PC-3 (cell line): ENCODE measurements around the gene CAPN8. TPM values are rescaled to one million over a fixed set of nuclear protein-coding genes. Genes with fewer than 3 reads are reported as not detected.

ENCODE experiments used
- ATAC-seq: fragments of 200-7000 bp; cut with Tn5 transposase; 2 replicates; pipeline ENCODE4 v1.9.1; 2020; ENCODE audit warnings: mild to moderate bottlenecking, moderate library complexity
- BruUV-seq: library from RNA; stranded (reverse); fragments of 400-500 nt; replicated peaks from 2 replicates; lab custom pipeline; 2021; lab: Mats Ljungman, UMichigan
- CTCF ChIA-PET: fragments of 300-600 bp; sonication (Branson Sonifier 250); formaldehyde crosslinking; loops from one replicate; lab custom pipeline; 2022; ENCODE audit warnings: antibody characterized with exemption; lab: Charles Lee
- POLR2A ChIA-PET: fragments of 300-600 bp; sonication (Branson Sonifier 250); formaldehyde crosslinking; loops from one replicate; lab custom pipeline; 2022; ENCODE audit warnings: antibody characterized with exemption; ENCODE audit not compliant: unreplicated experiment; lab: Charles Lee
- DNase-seq: peaks from one replicate; pipeline ENCODE4 v3.0.0-alpha.2; 2015
- H2AFZ ChIP-seq: fragments of 300-600 bp; sonication (generic); 2 replicates; pipeline ENCODE4 v1.6.0; 2016; ENCODE audit warnings: antibody characterized with exemption, low read length
- H3F3A ChIP-seq: fragments of 300-600 bp; sonication (generic); one replicate; pipeline ENCODE4 v1.6.0; 2017; ENCODE audit warnings: antibody characterized with exemption, low read length, control low read depth, mild to moderate bottlenecking; ENCODE audit not compliant: unreplicated experiment
- H3K27ac ChIP-seq: fragments of 300-600 bp; sonication (generic); 2 replicates; pipeline ENCODE4 v1.5.1; 2016; ENCODE audit warnings: mild to moderate bottlenecking, low read length
- H3K27me3 ChIP-seq: fragments of 300-600 bp; sonication (generic); 2 replicates; pipeline ENCODE4 v1.6.1; 2016; ENCODE audit warnings: low read length, mixed read lengths
- H3K36me3 ChIP-seq: fragments of 300-600 bp; sonication (generic); 2 replicates; pipeline ENCODE4 v1.6.1; 2016; ENCODE audit warnings: low read depth, mixed run types, low read length, mixed read lengths
- H3K4me1 ChIP-seq: fragments of 300-600 bp; sonication (generic); 2 replicates; pipeline ENCODE4 v1.5.1; 2016; ENCODE audit warnings: low read length; ENCODE audit not compliant: insufficient read depth
- H3K4me2 ChIP-seq: fragments of 300-600 bp; sonication (generic); 2 replicates; pipeline ENCODE4 v1.6.0; 2016; ENCODE audit warnings: low read length
- H3K4me3 ChIP-seq: fragments of 300-600 bp; sonication (generic); 2 replicates; pipeline ENCODE4 v1.5.1; 2016; ENCODE audit warnings: mild to moderate bottlenecking, low read length, mixed read lengths
- H3K79me2 ChIP-seq: fragments of 300-600 bp; sonication (generic); 2 replicates; pipeline ENCODE4 v1.6.1; 2017; ENCODE audit warnings: low read length, mixed read lengths
- H3K9ac ChIP-seq: fragments of 300-600 bp; sonication (generic); 2 replicates; pipeline ENCODE4 v1.6.0; 2016; ENCODE audit warnings: mild to moderate bottlenecking, low read length
- H3K9me2 ChIP-seq: fragments of 300-600 bp; sonication (generic); replicated peaks from 2 replicates; pipeline ENCODE4 v1.6.1; 2016; ENCODE audit warnings: mixed run types, low read length, mixed read lengths
- H3K9me3 ChIP-seq: fragments of 300-600 bp; sonication (generic); 2 replicates; pipeline ENCODE4 v1.6.1; 2016; ENCODE audit warnings: low read length, mixed read lengths
- H4K20me1 ChIP-seq: fragments of 300-600 bp; sonication (generic); 2 replicates; pipeline ENCODE4 v1.6.1; 2016; ENCODE audit warnings: low read length, mixed read lengths
- CTCF ChIP-seq: fragments of 300-600 bp; sonication (generic); conservative IDR thresholded peaks from 2 replicates; pipeline ENCODE4 v1.5.1; 2017; ENCODE audit warnings: antibody characterized with exemption, low read depth, mild to moderate bottlenecking, low read length
- EZH2 ChIP-seq: fragments of 300-600 bp; sonication (generic); IDR thresholded peaks from one replicate; pipeline ENCODE4 v1.6.1; 2017; ENCODE audit warnings: antibody characterized with exemption, mild to moderate bottlenecking, low read length; ENCODE audit not compliant: unreplicated experiment
- EZH2phosphoT487 ChIP-seq: fragments of 300-600 bp; sonication (generic); IDR thresholded peaks from 2 replicates; pipeline ENCODE4 v1.6.1; 2018; ENCODE audit warnings: mild to moderate bottlenecking, antibody characterized with exemption, low read length, borderline replicate concordance
- intact Hi-C: fragments of 100-400 bp; cut with micrococcal nuclease; formaldehyde crosslinking; loops from 2 replicates; pipeline ENCODE4 v1.9.0; 2023
- total RNA-seq: library from RNA; depleted of rRNA; stranded (reverse); fragments of >200 nt; gene quantifications from 2 replicates; pipeline ENCODE4 v1.2.3, GENCODE V29; 2014

The CAPN8 gene
- total RNA-seq, 1 experiment from 2014 or later: 5.9 TPM

GRCh38 chr1:223628233-223629125, 37.0 kb downstream of the CAPN8 start:
- DNase-seq (peak; percentile 37), ATAC-seq (peak; percentile 19; the same call in 1 of the 2 replicates)
- H3K9me2 ChIP-seq: no peaks in the 10 kb centered on the region
- ChIA-PET CTCF (no interaction called here), POLR2A (no interaction called here)
- peaks cover 13% of the 10 kb centered on the region for H3K4me1 ChIP-seq
- H3K27ac ChIP-seq: no peak overlapping the region
- no peaks in the 10 kb centered on the region for H4K20me1 ChIP-seq
- no peaks in the 10 kb centered on the region for H3K79me2 ChIP-seq
- no peaks in the 10 kb centered on the region for H3K9me3 ChIP-seq
- no peak overlapping the region for H2AFZ ChIP-seq
- intact Hi-C loops: no loop called here
- H3F3A ChIP-seq: no peaks in the 10 kb centered on the region
- H3K4me3 ChIP-seq: no peak overlapping the region
- TF ChIP-seq EZH2phosphoT487 (no peak), EZH2 (no peak), CTCF (peak; percentile 84)
- H3K36me3 ChIP-seq: no peaks in the 10 kb centered on the region
- H3K27me3 ChIP-seq: no peaks in the 10 kb centered on the region
- no TSS peak for BruUV-seq
- H3K4me2 ChIP-seq: no peak overlapping the region
- no peak overlapping the region for H3K9ac ChIP-seq

DNA sequence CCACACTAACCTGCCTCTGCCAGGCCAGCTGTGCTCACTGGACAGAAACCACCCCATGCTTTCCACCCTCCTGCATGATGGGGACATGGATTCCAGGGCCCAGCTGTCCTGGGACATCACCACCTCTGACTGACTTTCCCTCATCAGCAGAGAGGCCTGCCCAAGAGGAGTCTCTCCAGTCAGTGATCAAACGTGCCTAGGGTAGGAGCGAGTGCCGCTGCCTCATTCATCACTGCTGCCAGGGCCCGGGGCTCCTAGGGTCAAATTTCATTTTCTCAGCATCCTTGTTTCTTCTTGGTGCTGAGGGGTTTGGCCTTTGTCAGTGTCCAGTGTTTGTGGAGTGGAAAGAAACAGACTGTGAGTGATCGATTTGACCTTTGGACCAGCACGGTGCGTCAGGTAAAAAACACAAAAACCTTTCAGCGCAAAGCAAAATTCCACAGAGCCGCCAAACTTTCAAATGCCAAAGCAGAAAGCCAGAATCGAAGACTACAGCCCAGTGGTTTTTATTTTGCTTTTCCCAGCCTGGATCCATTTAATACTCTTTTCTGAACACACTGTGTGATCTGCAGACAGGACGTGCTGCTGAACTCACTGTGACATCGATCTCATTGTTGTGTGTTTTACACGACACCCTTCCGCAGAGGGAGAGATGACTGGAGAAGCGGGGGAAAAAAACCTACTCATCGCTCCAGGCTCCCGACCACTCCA, 43.2 kb downstream of the CAPN8 start:
- Histone ChIP-seq H3K79me2 (no peaks in the 10 kb centered on the region), H3K4me1 (no peaks in the 10 kb centered on the region), H3F3A (no peaks in the 10 kb centered on the region), H3K27ac (no peak overlapping the region), H3K4me3 (no peak overlapping the region), H3K9me2 (no peaks in the 10 kb centered on the region), H4K20me1 (no peaks in the 10 kb centered on the region), H3K9me3 (no peaks in the 10 kb centered on the region), H3K4me2 (no peak overlapping the region), H2AFZ (no peak overlapping the region), H3K36me3 (no peaks in the 10 kb centered on the region), H3K9ac (no peak overlapping the region), H3K27me3 (no peaks in the 10 kb centered on the region)
- intact Hi-C loops: no loop called here
- no TSS peak for BruUV-seq
- TF ChIP-seq CTCF: no peak
- TF ChIP-seq EZH2: no peak
- no peak for TF ChIP-seq EZH2phosphoT487
- POLR2A ChIA-PET: no interaction called here
- CTCF ChIA-PET: no interaction called here
- ATAC-seq: no peak
- DNase-seq: no peak
